DOHH2 (cell line): ENCODE measurements around the gene BLACAT1.

Experiments used
- H3F3A ChIP-seq: fragments of 200-600 bp; sonication (generic), shearing (Covaris generic); 2 replicates; pipeline ENCODE4 v1.6.0; 2016; ENCODE audit warnings: antibody characterized with exemption, mild to moderate bottlenecking; ENCODE audit not compliant: control insufficient read depth, insufficient read depth
- H3K27ac ChIP-seq: fragments of 200-600 bp; sonication (generic); 2 replicates; pipeline ENCODE4 v1.5.1; 2014; ENCODE audit warnings: low read depth, mild to moderate bottlenecking, low read length, moderate library complexity
- H3K27me3 ChIP-seq: fragments of 200-600 bp; sonication (generic); 2 replicates; pipeline ENCODE4 v1.6.1; 2014; ENCODE audit warnings: mild to moderate bottlenecking, low read length, mixed read lengths; ENCODE audit not compliant: control insufficient read depth
- H3K36me3 ChIP-seq: fragments of 200-600 bp; sonication (generic); 2 replicates; pipeline ENCODE4 v1.6.1; 2014; ENCODE audit warnings: mild to moderate bottlenecking, low read length, moderate library complexity, mixed read lengths; ENCODE audit not compliant: control insufficient read depth
- H3K4me1 ChIP-seq: fragments of 200-600 bp; sonication (generic); 2 replicates; pipeline ENCODE4 v1.6.1; 2014; ENCODE audit warnings: mild to moderate bottlenecking, low read length, mixed read lengths; ENCODE audit not compliant: control insufficient read depth
- H3K4me2 ChIP-seq: fragments of 200-600 bp; sonication (generic); 2 replicates; pipeline ENCODE4 v1.6.0; 2014; ENCODE audit warnings: mild to moderate bottlenecking, low read length, moderate library complexity
- H3K4me3 ChIP-seq: fragments of 200-600 bp; sonication (generic); 2 replicates; pipeline ENCODE4 v1.5.1; 2014; ENCODE audit warnings: mild to moderate bottlenecking, low read length, mixed read lengths
- H3K79me2 ChIP-seq: fragments of 200-600 bp; sonication (generic); 2 replicates; pipeline ENCODE4 v1.6.1; 2014; ENCODE audit warnings: mild to moderate bottlenecking, low read length, mixed read lengths; ENCODE audit not compliant: control insufficient read depth
- H3K9me2 ChIP-seq: fragments of 200-600 bp; sonication (generic); replicated peaks from 2 replicates; pipeline ENCODE4 v1.6.1; 2014; ENCODE audit warnings: mild to moderate bottlenecking, low read length, mixed read lengths; ENCODE audit not compliant: control insufficient read depth
- H3K9me3 ChIP-seq: fragments of 200-600 bp; sonication (generic); 2 replicates; pipeline ENCODE4 v1.6.1; 2014; ENCODE audit warnings: antibody characterized with exemption, low read length, mixed read lengths; ENCODE audit not compliant: control insufficient read depth, insufficient read depth
- H4K20me1 ChIP-seq: fragments of 200-600 bp; sonication (generic); 2 replicates; pipeline ENCODE4 v1.6.0; 2014; ENCODE audit warnings: low read depth, mild to moderate bottlenecking, antibody characterized with exemption, low read length, moderate library complexity; ENCODE audit not compliant: control insufficient read depth, insufficient read depth
- EZH2phosphoT487 ChIP-seq: fragments of 200-600 bp; sonication (generic); IDR thresholded peaks from 2 replicates; pipeline ENCODE4 v1.6.1; 2017; ENCODE audit warnings: borderline replicate concordance, mild to moderate bottlenecking, antibody characterized with exemption, low read length, moderate library complexity, mixed read lengths
- TF ChIP-seq, protein P1 (sequence below): fragments of 200-600 bp; sonication (generic); IDR thresholded peaks from one replicate; pipeline ENCODE4 v1.5.1; 2014; ENCODE audit warnings: antibody characterized with exemption, mild to moderate bottlenecking, low read depth, low read length; ENCODE audit not compliant: poor library complexity, severe bottlenecking

BLACAT1 gene

GRCh38 chr1:205502992-205503391 lies 47.1 kb upstream of the BLACAT1 start:
- H3K9me2 ChIP-seq, result no peaks in the 10 kb centered on the region
- H3K4me2 ChIP-seq, result no peak overlapping the region
- peaks cover 19% of the 10 kb centered on the region for H3K4me1 ChIP-seq
- no peak for TF ChIP-seq EZH2phosphoT487
- TF ChIP-seq, protein P1, sequence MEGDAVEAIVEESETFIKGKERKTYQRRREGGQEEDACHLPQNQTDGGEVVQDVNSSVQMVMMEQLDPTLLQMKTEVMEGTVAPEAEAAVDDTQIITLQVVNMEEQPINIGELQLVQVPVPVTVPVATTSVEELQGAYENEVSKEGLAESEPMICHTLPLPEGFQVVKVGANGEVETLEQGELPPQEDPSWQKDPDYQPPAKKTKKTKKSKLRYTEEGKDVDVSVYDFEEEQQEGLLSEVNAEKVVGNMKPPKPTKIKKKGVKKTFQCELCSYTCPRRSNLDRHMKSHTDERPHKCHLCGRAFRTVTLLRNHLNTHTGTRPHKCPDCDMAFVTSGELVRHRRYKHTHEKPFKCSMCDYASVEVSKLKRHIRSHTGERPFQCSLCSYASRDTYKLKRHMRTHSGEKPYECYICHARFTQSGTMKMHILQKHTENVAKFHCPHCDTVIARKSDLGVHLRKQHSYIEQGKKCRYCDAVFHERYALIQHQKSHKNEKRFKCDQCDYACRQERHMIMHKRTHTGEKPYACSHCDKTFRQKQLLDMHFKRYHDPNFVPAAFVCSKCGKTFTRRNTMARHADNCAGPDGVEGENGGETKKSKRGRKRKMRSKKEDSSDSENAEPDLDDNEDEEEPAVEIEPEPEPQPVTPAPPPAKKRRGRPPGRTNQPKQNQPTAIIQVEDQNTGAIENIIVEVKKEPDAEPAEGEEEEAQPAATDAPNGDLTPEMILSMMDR, result no peak
- H3K27me3 ChIP-seq, result peaks cover 31% of the 10 kb centered on the region
- no peaks in the 10 kb centered on the region for H3K9me3 ChIP-seq
- H4K20me1 ChIP-seq, result peaks cover 7% of the 10 kb centered on the region; the same call in 1 of the 2 replicates
- no peaks in the 10 kb centered on the region for H3K36me3 ChIP-seq
- no peaks in the 10 kb centered on the region for H3F3A ChIP-seq
- no peak overlapping the region for H3K27ac ChIP-seq
- H3K79me2 ChIP-seq, result no peaks in the 10 kb centered on the region
- H3K4me3 ChIP-seq, result no peak overlapping the region

GRCh38 chr1:205502111-205502810 lies 46.4 kb upstream of the BLACAT1 start:
- Histone ChIP-seq H3K9me3 (no peaks in the 10 kb centered on the region), H3K27ac (no peak overlapping the region), H3K4me3 (no peak overlapping the region), H3K79me2 (no peaks in the 10 kb centered on the region), H3K4me2 (no peak overlapping the region), H3K36me3 (no peaks in the 10 kb centered on the region), H3K9me2 (no peaks in the 10 kb centered on the region), H3K27me3 (peaks cover 31% of the 10 kb centered on the region), H3F3A (no peaks in the 10 kb centered on the region), H4K20me1 (peaks cover 7% of the 10 kb centered on the region; the same call in 1 of the 2 replicates), H3K4me1 (peaks cover 19% of the 10 kb centered on the region)
- no peak for TF ChIP-seq EZH2phosphoT487
- TF ChIP-seq, protein P1, result no peak

DNA sequence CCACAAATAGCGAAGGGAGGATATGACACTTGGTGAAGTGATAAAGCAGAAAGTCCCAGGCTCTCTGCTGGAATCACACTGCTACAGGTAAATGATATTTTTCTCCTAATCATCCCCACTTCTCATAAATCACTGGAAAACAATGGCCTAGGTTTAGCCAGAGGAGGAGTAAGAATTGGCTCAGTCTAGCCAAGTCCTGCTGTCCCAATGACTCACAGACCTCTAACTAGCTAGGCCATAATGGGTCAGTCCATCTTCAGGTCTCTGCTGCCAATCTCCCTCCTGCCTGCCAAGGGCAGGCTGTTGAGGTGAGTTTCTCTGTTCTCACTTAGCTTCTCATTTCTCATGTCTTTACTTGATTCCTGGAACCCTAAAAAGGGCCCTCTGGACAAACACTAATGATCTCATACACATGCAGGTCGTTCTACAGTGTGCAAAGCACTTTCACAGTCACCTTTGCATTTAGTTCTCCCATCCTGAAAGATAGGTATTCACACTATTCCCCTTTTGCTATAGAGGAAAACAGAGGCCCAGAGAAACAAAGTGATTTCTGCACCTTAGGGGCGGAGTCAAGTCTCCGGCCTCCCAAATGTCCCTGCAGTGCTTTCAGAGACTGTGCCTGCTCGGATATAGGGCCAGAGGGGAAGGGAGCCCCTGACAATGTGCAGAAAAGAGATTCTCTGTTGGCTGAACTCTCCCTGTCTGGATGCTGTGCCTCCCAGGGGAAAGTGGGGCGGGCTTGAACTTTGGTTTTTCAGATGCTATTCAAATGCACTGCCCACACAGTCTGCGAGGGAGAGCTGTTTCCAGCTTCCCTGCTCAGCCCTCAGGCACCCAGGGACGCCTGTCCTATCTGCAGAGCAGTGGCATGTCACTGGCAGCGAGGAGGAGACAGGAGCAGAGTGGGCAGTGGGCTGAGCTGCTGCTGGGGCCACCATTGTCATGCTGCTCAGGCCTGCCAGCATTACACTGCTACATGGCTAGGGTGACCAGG lies 44.7 kb upstream of the BLACAT1 start:
- Histone ChIP-seq H3K27me3 (peaks cover 22% of the 10 kb centered on the region), H3K9me2 (no peaks in the 10 kb centered on the region), H3K9me3 (no peaks in the 10 kb centered on the region), H3K79me2 (no peaks in the 10 kb centered on the region), H3K4me2 (no peak overlapping the region), H3K36me3 (no peaks in the 10 kb centered on the region), H3F3A (no peaks in the 10 kb centered on the region), H3K4me3 (no peak overlapping the region), H3K27ac (no peak overlapping the region), H4K20me1 (0 out of 2 replicates have a peak, but pooled peaks cover 3% of the 10 kb centered on the region), H3K4me1 (peaks cover 17% of the 10 kb centered on the region)
- TF ChIP-seq, protein P1, result no peak
- TF ChIP-seq EZH2phosphoT487, result no peak
